ENCODE data around the gene EMC1. TPM values are rescaled to one million over a fixed set of nuclear protein-coding genes. Genes with fewer than 3 reads are reported as not detected.
A peak's percentile ranks its signal among the peaks of the same experiment; 100 is the strongest.

Gene EMC1
- total and polyA plus RNA-seq, 2 donors (not counting 3 experiments of a cell fraction or from before 2014, with no cell fraction given) = 77.5 to 164 TPM

GRCh38 chr1:19208710-19209438, 42.5 kb downstream of the EMC1 start:
- Histone ChIP-seq H3K4me3 (replicated peaks in 1 of 3; ENCODE audit: insufficient read depth in 1 of 3, low read depth in 1 of 3, low read length in 3 of 3) (peak overlapping the region; percentile 26 to 94 (median 81)), H3K36me3 (ENCODE audit: control insufficient read depth in 2 of 2, extremely low read depth in 1 of 2, insufficient read depth in 2 of 2, low read length in 2 of 2) (peaks cover 1 to 6% of the 10 kb centered on the region in 2 experiments), H3K79me2 (ENCODE audit: control insufficient read depth, insufficient read depth, low read length) (peaks cover 92% of the 10 kb centered on the region), H3K9me1 (replicated peaks; ENCODE audit: control insufficient read depth, extremely low read depth, insufficient read depth, low read length) (no peaks in the 10 kb centered on the region), H3K27me3 (ENCODE audit: control insufficient read depth in 2 of 2, insufficient read depth in 2 of 2, low read length in 2 of 2) (no peaks in the 10 kb centered on the region), H3K27ac (ENCODE audit: insufficient read depth, low read depth, low read length) (peak overlapping the region; percentile 80), H3K4me2 (ENCODE audit: insufficient read depth, low read length) (peak overlapping the region; percentile 85), H3K9ac (replicated peaks; ENCODE audit: extremely low read depth, insufficient read depth, low read length) (peak overlapping the region; percentile 91), H3K4me1 (ENCODE audit: control insufficient read depth, extremely low read depth, insufficient read depth, low read length) (peaks cover 35% of the 10 kb centered on the region), H2AFZ (ENCODE audit: low read depth, low read length) (no peak overlapping the region), H3K9me3 (replicated peaks; ENCODE audit: control insufficient read depth, insufficient read depth, low read length) (no peaks in the 10 kb centered on the region), H4K20me1 (replicated peaks; ENCODE audit: control insufficient read depth, extremely low read depth, insufficient read depth, low read length) (peaks cover 5% of the 10 kb centered on the region)
- TF ChIP-seq POLR2A (IDR thresholded peaks at IDR 0.05; ENCODE audit: low read depth, low read length) = no peak
- TF ChIP-seq GATA2 (IDR thresholded peaks at IDR 0.05; ENCODE audit: insufficient read depth, insufficient read length, low read depth, low read length) = no peak
- TF ChIP-seq MYC (IDR thresholded peaks at IDR 0.05; ENCODE audit: low read depth, low read length) = no peak
- no peak for TF ChIP-seq JUN (IDR thresholded peaks at IDR 0.05; ENCODE audit: borderline replicate concordance, insufficient read depth, insufficient read length, low read depth)
- TF ChIP-seq CTCF (IDR thresholded peaks at IDR 0.05; ENCODE audit: extremely low read depth in 1 of 2, insufficient read depth in 1 of 2, low read depth in 1 of 2, low read length in 2 of 2) = no peak
- no peak for TF ChIP-seq POLR2AphosphoS5 (IDR thresholded peaks at IDR 0.05; ENCODE audit: insufficient read depth, low read depth, low read length)
- no peak for TF ChIP-seq EZH2 (IDR thresholded peaks at IDR 0.05; ENCODE audit: borderline replicate concordance, low read depth, low read length, severe bottlenecking)
- TF ChIP-seq FOS (IDR thresholded peaks at IDR 0.05; ENCODE audit: borderline replicate concordance, insufficient read depth, low read length) = no peak
- TF ChIP-seq MAX (IDR thresholded peaks at IDR 0.05; ENCODE audit: insufficient read depth, insufficient read length) = no peak
- ChIA-PET POLR2A (interaction anchor here (0.6 kb wide), 1 partner anchor 37 kb away, joined by 3 read pairs; no protein-coding TSS in a partner anchor), CTCF (interaction anchor here (1.4 to 2.2 kb wide), 2 partner anchors 9 to 32 kb away, joined by 3 to 8 read pairs; no protein-coding TSS in a partner anchor)
- FAIRE-seq (no peak), DNase-seq (ENCODE audit: low read depth, low spot score) (peak; percentile 52)
- dilution Hi-C loops (cut with MboI; ENCODE audit: extremely low pct_ligation_motif_present, low sequenced_read_pairs) (no loop called here), intact Hi-C loops (cut with micrococcal nuclease) (no loop called here)
- BruUV-seq (replicated peaks) = TSS peak; percentile 34

Data from endothelial cell of umbilical vein (primary cell).